ENCODE measurements around the gene EML1.

DNA sequence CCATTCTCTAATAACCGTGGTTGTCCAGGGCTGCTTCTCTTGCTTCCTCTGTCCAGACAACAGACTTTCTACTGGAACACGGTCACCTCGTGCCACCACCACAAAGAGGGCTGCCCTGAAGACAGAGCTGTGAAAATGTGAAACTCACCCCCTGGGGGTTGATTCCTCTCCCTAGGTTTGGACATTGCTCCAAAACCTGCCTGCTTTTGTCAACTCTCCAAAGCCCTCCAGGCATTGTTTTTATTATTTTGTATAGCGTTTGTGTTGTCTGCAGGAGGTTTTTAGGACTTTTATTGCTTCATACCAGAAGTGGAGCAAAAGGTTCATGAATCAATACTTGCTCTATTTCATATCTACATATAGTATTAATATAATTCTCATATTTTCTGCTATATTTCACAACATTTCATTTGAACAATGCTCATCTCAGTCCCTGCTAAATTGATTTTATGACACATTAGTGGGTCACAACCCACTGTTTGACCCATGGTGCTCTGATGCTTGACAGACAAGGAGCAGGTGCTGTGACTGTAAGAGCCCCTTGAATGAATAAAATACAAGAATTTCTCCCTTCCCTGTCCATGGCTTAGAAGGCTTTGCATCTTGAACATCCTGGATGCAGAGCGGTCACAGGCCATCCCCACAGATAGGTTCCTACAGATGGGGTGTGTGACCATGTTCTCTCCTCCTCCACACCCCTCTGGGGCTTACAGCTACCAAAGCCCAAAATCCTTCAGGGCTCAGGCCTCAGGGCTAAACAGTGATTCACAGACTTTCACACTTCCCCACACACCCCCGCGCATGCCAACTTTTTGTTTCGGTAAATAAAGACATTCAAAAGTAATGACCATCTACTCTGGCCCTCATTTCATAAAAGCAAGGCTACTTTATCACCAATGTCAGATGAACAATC, 20.6 kb upstream of the EML1 start:
- TF ChIP-seq ELF4 (IDR thresholded peaks at IDR 0.05) (no peak), BHLHE40 (IDR thresholded peaks at IDR 0.05; ENCODE audit: borderline replicate concordance) (no peak), ZNF384 (IDR thresholded peaks at IDR 0.05) (no peak), FOXK2 (IDR thresholded peaks at IDR 0.05) (no peak), SP1 (IDR thresholded peaks at IDR 0.05) (no peak), NFRKB (IDR thresholded peaks at IDR 0.05) (no peak), FOXA1 (IDR thresholded peaks at IDR 0.05) (no peak), FOXM1 (IDR thresholded peaks at IDR 0.05; ENCODE audit: borderline replicate concordance) (no peak), L3MBTL2 (conservative IDR thresholded peaks at IDR 0.05) (no peak), HDGF (IDR thresholded peaks at IDR 0.05; ENCODE audit: borderline replicate concordance) (no peak)

Measured in HEK293T (cell line).